Skeletal muscle cell (primary cell): ENCODE results near the gene HHLA2.

Source experiments
- DNase-seq: peaks from one replicate; pipeline ENCODE4 v3.0.0-alpha.2; 2010; ENCODE audit warnings: low read depth
- H3K4me3 ChIP-seq: 2 replicates; pipeline ENCODE4 v1.5.1; 2011; ENCODE audit warnings: low read depth, mild to moderate bottlenecking, control low read depth, low read length, moderate library complexity

The HHLA2 gene

DNA sequence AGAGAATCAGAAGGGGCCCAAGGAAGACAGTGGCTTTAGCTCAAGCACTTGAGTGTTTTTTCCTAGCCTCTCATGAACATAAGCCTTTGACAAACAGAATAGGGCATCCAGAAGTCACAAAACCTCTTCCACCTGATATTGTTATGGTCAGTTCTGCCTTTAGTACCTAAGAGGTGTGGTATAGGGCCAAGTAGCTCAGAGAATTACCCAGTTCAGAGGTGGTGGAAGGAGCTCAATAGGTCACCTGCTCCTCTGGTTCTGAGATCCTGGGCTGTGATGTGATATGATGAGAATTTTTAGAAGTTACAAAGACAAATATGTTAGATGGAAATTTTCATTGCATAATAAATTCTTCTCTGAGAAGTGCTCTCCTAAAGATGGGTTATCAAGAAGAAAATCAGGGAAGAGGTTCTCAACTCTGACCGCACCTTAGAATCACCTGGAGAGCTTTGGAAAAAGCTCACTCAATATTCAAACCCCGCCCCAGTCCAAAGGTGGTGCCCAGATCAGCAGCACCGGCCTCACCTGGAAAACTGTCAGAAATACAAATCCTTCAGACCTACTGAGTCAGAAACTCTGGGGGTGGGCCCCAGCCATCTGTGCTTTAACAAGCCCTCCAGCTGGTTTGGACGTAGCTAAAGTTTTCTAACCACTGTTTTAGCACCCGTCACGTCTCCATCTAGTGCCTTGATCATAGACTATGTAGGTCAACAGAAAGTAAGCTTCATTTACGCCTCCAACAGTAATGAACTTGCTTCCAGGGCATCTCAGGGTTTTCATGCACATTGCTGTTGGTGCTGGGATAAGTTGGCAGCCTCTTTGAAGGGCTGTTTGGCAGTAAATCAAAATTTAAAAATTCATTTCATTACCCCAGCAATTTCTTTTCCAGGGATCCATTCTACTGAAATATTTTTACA is 112.8 kb downstream of the HHLA2 start:
- no peak for DNase-seq

DNA sequence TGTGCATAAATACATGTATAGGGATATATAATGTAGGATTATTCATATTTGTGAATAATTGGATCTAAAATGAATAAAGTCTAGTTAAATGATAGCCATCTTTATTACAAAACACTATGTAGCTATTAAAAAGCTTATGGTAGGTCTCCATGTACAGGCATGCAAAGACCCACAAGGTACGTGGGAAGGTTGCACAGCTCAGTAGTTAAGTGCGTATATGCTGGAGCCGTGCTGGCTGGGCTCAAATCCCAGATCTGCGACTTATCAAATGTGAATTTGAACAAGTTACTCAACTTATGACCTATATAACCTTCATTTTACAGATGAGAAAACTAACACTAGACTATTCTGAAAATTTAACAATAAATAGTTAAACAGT is 113.4 kb downstream of the HHLA2 start:
- no peak overlapping the region for H3K4me3 ChIP-seq
- DNase-seq = no peak

More for the DNA sequence above, 112.8 kb downstream of the HHLA2 start:
- no peak overlapping the region for H3K4me3 ChIP-seq

GRCh38 chr3:108410531-108410984 is 114.2 kb downstream of the HHLA2 start:
- no peak for DNase-seq
- H3K4me3 ChIP-seq = no peak overlapping the region

DNA sequence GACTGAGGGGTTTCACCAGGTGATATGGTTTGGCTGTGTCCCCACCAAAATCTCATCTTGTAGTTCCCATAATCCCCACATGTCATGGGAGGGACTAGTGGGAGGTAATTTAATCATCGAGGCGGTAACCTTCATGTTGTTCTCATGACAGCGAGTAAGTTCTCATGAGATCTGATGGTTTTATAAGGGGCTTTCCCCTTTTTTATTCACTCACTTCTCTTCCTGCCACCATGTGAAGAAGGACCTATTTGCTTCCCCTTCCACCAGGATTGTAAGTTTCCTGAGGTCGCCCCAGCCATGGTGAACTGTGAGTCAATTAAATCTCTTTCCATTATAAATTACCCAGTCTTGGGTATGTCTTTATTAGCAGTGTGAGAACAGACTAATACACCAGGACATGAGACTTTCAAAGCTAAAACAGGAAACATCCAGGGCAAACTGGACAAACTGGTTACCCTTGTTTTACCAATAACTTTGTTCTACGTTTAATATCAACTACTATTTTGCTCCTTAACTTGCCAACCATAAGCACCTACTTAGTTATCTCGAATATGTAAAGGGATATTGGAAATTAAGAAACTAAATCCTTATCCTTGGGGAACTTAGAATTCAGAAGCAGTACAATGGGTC is 115.9 kb downstream of the HHLA2 start:
- no peak overlapping the region for H3K4me3 ChIP-seq
- DNase-seq = no peak

- no peak for DNase-seq
- no peak overlapping the region for H3K4me3 ChIP-seq
Measured at GRCh38 chr3:108414007-108414406, 117.7 kb downstream of the HHLA2 start.

GRCh38 chr3:108415661-108416060 is 119.3 kb downstream of the HHLA2 start:
- no peak for DNase-seq

GRCh38 chr3:108416111-108416869 is 119.9 kb downstream of the HHLA2 start:
- no peak overlapping the region for H3K4me3 ChIP-seq
- DNase-seq = no peak

More at GRCh38 chr3:108415661-108416060, 119.3 kb downstream of the HHLA2 start:
- no peak overlapping the region for H3K4me3 ChIP-seq

DNA sequence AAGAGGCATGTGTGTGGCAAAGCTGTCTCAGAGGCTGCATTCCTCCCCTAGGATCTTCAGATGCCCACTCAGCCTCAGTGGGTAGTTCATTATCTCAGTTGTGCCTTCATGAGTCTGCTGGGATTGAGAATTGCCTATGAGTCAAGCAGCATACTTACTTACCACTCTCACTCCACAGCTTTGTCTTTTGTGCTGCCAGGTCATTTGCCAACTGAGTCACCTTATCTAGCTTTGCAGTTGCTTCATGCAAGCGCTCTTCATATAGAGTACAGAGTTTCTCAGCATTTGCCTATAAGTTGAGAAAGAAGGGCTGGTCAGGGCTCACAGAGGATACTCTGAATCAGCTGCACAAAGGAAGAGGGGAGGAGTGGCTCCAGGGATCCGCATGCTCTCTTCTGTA is 124.6 kb downstream of the HHLA2 start:
- H3K4me3 ChIP-seq = no peak overlapping the region
- peak; percentile 90 for DNase-seq
